HG02884 (cell line): ENCODE measurements around the gene DCTN1.

ENCODE experiments used
- ATAC-seq: cut with Tn5 transposase; IDR thresholded peaks from one replicate; pipeline ENCODE4 v1.9.1; 2021; ENCODE audit warnings: mild to moderate bottlenecking, moderate library complexity; ENCODE audit not compliant: unreplicated experiment

The DCTN1 gene

DNA sequence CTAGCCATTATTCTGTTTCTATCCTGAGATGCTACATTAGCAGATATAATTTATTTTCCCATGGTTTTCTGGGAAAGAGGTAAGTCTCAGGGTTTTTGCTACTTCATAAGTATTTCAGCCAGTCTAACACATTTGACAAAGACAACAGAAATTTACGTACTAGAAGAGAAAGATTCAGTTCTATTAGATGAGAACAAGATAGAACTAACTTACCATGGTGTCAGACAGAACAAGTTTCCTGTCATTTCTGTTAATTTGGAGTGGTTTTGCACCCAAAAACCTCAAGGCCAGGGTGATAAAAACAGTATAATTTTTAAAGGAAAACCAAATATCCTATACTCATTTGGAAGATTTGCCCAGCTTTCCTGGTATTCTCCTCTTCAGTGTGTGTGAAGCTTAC is 52.5 kb downstream of the DCTN1 start:
- ATAC-seq: no peak

DNA sequence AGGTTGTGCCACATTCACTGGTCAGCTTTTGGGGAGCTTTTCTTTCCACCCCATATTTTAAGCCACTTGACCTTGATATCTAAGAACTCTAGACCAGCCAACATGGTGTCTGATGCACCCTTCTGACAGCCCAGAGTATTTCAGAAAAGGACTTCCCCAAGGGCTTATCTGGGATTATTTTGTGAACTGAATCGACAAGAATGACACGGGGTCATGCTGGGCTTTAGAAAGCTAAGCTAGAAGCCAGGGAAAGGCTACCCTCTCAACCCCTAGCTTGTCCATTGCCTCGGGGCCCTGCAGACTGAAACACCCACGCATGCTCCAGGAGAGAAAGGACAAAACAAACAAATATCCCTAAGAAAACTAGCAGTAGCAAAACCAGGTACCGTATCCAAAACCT is 52.9 kb downstream of the DCTN1 start:
- ATAC-seq: no peak

DNA sequence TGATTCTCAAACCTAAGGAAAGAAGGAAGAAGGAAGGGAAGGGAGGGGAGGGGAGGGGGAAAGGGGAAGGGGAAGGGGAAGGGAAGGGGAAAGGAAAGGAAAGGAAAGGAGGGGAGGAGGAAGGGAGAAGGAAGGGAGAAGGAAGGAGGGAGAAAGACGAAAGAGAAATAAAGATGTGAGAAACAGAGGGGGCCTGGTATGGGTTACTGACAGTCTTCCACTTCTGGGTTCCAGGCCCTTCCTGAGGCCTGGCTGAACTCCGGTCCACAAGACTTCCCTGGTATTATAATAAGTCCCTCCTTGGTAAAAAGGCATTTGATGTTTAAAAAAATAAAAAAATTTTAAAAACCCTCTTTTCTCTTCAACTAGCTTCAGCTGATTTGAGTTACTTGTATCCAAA is 54.3 kb downstream of the DCTN1 start:
- ATAC-seq: no peak

DNA sequence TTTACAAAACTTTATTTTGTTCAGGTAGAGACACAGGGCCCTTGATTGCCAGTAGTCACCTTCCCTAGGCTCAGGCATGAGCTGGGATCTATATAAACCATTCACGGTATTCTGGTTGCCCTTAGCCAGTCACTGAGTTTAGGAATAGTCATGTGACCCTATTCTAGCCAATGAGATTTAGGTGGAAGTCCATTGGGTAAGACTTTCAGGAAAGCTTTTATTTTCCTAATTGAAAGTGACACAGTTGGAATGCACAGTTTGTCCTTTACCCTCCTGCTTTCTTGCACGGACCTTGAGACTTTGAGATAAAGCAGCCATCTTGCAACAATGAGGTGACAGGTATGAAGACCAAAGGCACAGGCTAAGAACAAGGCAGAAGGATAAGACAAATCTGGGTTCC is 58.4 kb downstream of the DCTN1 start:
- ATAC-seq: no peak

DNA sequence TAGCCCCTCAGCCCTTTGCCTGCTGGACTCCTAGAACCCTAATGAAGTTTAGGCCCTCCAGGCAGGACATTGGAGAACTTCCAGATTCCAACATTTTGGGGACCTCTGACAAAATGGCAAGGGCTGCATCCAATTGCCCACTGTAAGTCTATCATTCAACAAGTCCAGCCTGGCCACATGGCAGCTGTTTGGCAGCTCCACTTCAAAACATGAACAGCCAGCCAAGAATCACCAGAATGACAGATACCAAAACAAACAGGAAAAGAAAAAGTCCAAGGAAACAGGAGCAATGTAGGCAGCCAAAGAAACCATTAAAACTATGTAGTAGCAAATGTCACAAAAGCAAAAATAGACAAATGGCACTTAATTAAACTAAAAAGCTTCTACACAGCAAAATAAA is 62.4 kb downstream of the DCTN1 start:
- ATAC-seq: no peak

DNA sequence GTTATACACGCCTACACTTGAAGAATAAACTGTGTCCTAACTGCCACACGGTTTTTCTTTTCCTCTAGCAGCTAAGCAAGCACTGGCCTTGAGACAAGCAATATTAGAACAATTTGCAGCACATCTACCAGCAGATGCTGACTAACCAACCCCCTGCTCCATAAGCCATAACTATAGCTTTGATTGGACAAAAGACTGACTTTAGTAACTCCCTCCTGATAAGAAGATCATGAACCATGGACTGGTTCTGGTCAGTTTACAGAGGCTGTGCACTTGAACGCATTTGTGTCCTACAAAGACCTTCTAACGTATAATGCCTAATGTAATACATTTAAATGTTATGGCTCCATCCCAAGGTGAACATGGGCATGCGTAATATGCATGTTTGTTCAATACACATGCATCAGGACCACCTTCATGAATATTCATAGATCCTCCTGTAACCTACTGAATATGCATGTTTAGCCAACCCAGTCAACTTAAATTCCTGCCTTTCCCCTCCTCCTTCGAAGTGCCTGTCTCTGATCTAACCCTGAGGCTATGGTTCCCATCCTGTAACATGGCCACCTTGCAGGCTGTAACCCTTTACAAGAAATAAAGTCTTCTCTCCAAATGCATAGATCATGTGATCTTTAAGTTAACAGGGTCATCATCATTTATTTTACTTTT is 63.4 kb downstream of the DCTN1 start:
- no peak for ATAC-seq

DNA sequence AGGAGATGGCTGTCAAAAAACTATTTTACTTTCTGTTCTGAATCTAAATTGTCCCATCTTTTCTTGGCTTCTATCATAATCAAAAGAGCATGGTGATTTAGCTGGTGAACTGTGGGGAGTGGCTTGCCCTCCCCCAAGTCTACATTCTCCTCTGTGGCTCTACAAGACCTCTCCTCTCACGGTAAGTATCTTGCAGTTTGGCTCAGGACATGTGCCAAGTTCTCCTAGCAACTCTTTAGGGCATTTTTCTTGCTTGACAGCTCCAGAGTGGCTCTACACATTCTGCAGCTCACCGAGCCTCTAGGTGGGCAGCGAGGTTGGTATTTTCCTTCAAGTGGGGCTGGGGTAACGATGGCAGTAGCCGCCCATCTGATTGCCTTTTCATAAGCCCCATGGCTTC is 66.0 kb downstream of the DCTN1 start:
- ATAC-seq: no peak

DNA sequence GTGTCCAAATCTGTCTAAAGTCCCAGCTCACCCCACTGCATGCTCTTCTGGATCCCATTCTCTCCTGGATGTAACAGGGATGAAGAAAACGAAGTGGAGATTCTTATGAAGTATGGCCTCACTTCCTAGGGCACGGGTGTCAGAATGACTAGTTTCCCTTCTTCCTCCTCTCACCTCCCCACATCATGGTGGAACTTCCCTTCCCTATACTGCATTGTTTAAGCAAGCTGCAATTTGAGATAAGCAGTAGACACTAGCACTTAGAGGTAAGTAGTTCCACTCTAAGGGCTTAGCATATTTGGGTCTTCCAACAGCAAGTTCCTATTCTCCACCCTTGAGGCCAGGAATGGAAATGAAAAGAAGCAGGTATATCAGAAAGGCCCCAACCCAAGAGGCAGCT is 66.6 kb downstream of the DCTN1 start:
- no peak for ATAC-seq

DNA sequence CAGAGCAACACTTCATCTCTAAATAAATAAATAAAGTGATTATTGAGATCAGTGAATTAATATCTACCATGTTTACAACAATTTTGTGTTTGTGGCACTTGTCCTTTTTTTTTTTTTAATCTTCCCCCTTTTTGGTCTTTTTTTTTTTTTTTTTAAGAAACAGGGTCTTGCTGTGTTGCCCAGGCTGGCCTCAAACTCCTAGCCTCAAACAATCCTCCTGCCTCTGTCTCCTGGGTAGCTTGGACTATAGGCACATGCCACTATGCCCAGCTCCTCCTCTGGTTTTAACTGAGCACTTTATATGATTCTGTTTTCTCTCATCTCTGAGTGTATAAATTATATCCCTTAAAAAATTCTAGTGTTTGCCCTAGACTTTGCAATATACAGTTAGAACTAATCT is 67.2 kb downstream of the DCTN1 start:
- no peak for ATAC-seq
